ENCODE results near the gene ZNRF4.
A peak's percentile ranks its signal among the peaks of the same experiment; 100 is the strongest.
"Not testable (repeated sequence)": the region's sequence is repeated elsewhere in the genome, so short reads cannot be mapped to it uniquely, and the experiment has no call there.

ZNRF4 gene, protein sequence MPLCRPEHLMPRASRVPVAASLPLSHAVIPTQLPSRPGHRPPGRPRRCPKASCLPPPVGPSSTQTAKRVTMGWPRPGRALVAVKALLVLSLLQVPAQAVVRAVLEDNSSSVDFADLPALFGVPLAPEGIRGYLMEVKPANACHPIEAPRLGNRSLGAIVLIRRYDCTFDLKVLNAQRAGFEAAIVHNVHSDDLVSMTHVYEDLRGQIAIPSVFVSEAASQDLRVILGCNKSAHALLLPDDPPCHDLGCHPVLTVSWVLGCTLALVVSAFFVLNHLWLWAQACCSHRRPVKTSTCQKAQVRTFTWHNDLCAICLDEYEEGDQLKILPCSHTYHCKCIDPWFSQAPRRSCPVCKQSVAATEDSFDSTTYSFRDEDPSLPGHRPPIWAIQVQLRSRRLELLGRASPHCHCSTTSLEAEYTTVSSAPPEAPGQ

DNA sequence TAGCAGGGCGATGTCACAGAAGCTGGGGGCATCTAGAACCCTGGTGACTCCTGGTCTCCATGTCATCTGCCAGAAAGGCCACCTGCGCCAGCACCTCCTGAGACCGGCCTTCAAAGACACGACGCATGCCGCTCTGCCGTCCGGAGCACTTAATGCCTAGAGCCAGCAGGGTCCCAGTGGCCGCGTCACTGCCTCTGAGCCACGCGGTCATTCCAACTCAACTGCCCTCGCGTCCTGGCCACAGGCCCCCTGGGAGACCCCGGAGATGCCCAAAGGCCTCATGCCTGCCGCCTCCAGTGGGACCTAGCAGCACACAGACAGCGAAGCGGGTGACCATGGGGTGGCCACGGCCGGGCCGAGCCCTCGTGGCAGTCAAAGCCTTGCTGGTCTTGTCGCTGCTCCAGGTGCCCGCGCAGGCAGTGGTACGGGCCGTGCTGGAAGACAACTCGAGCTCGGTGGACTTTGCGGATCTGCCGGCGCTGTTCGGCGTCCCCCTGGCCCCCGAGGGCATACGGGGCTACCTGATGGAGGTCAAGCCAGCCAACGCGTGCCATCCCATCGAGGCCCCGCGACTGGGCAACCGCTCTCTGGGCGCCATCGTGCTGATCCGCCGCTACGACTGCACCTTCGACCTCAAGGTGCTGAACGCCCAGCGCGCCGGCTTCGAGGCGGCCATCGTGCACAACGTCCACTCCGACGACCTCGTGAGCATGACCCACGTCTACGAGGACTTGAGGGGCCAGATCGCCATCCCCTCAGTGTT, at the start of gene ZNRF4:
Gene ZNRF4 (plus strand): TSS at position 51 of the 763 bp plus-strand sequence. CDS start 75 bp downstream, at position 126.
- no peak for DNase-seq

DNA sequence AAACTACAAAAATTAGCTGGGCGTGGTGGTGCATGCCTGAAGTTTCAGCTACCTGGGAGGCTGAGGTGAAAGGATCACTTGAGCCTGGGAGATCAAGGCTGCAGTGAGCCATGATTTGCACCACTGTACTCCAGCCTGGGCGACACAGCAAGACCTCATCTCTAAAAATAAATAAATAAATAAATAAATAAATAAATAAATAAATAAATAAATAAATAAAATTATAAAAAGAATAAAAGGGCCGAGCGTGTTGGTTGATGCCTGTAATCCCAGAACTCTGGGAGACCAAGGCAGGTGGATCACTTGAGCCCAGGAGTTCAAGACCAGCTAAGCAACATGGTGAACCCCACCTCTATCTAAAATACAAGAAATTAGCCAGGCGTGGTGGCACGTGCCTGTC, 49.0 kb upstream of the ZNRF4 start:
- not testable (repeated sequence) for DNase-seq

DNA sequence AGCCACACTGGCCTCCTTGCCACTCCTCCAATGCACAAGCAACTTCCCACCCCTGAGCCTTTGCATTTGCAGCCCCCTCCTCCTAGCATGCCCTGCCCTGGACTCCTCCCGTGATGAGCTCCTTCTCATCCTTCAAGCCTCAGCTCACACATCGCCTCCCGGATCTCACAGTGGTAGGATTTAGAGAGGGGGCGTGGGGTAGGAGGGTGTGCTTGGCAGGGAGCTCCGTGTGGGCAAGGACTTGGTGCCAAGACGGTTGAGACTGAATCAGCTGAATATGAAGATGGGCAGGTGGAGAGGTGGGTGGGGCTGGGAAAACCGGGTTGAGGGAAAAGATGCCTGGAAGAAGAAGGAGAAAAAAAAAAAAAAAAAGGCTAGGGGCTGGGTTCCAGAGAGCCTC, 48.4 kb upstream of the ZNRF4 start:
- no peak for DNase-seq

DNA sequence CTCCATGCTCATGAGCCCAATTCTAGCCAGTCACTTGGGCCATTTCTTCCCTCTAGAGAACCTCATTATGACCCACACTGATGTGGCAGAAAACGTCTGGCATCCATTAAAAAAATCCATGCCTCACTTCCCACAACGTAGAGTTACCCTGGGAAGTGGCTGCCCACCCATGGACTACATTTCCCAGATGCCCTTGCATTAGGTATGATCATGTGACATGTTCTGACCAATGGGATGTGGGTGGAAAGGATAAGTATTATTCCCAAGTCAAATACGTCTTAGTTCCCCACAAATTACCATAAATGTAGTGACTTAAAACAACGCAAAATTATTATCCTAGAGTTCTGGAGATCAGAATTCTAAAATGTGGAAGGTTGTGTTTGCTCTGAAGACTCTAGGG, 47.9 kb upstream of the ZNRF4 start:
- DNase-seq: no peak

DNA sequence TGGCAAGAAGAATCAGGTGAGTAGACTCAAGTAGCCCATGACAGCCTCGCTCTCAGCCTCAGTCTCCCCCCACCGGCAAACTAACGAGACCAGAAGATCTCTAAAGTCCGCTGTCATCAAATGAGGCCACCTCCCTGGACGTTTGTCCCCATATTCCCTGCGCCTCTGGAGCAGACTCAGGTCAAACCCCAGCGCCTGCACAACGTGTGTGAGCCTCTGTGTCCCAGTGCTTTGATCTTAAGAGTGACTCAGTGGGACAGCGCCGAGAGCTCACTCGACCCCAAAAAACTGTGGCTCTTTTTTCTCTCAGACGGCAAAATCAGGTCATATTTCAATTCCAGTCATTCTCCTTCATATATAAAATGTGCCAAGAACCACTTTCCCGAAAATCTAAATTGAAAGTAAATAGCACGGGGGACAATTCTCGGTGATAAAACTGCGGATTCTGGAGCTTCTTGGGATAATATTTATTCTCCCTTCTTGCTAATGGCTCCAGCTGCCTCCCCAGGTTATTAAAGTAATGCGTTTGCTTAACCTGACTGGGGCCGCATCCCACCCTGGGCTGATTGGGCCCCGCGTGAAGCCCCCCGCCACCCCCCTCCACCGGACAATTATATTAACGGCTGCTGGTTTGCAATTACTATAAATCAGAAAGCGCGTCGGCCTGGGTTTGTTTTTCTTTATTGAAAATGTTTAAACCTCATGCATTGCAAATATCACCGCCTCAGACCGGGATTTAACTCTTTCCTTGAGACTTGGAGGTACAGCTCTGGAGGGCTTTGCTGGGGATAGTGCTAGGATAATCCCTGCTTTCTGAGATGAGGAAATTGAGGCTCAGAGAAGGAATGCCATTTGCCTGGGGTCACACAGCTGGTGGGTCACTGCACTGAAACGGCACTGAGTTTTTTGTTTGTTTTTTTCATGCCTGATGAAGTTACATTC, 37.5 kb upstream of the ZNRF4 start:
- DNase-seq: no peak

DNA sequence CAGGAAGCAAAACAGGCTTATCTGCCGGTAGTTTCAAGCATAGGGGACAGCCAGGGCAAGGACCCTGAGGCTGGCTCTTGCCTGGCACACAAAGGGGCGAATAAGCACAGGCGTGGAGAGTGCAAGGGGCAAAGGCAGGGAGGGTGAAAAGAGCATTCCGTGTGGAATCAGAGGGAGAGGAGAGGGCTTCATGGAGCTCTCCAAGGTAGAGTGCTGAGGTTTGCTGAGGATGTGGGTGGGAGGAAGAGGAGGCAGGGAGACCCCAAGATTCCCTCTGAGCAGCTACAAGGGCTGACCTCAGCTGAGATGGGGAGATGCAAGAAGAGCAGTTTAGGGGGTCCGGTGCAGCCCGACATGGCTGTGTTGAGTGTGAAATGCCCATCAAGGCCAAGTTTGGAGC, 36.5 kb upstream of the ZNRF4 start:
- DNase-seq: no peak

DNA sequence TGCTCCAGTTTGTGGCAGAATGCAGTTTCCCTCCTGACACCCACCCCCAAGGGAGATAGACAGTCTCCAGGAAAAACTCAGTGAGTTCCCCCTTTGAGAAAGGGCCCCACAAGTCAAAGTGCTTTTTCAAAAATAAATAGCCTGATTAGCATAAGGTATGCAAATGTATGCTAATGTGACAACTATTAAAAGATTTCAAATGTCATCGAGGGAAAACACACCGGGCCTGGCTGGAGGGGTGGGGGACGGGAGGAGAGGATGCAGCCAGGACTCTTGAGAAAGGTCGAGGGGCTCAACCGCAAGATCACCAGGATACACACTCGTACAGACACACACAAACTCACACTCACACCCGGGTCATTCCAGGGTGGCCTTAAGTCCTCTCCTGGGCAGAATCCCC, 34.3 kb upstream of the ZNRF4 start:
- no peak for DNase-seq

DNA sequence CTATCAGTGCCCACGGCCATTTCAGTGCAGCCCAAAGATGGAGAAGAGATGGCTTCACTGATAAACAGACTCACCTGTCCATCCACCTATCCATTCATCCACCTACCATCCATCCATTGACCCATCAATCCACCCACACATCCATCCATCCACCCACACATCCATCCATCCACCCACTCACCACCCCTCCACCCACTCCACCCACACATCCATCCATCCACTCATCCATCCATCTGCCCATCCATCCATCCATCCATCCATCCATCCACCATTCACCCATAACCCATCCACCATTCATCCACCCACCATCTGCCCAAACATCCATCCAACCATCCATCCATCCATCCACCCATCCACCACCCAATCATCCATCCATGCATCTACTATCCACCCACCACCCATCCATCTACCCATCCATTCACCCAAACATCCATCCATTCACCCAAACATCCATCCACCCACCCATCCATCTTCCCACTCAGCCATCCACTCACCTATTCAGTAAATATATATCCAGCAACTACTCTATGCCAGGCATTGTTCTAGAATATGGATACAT, 31.6 kb upstream of the ZNRF4 start:
- no peak for DNase-seq

DNA sequence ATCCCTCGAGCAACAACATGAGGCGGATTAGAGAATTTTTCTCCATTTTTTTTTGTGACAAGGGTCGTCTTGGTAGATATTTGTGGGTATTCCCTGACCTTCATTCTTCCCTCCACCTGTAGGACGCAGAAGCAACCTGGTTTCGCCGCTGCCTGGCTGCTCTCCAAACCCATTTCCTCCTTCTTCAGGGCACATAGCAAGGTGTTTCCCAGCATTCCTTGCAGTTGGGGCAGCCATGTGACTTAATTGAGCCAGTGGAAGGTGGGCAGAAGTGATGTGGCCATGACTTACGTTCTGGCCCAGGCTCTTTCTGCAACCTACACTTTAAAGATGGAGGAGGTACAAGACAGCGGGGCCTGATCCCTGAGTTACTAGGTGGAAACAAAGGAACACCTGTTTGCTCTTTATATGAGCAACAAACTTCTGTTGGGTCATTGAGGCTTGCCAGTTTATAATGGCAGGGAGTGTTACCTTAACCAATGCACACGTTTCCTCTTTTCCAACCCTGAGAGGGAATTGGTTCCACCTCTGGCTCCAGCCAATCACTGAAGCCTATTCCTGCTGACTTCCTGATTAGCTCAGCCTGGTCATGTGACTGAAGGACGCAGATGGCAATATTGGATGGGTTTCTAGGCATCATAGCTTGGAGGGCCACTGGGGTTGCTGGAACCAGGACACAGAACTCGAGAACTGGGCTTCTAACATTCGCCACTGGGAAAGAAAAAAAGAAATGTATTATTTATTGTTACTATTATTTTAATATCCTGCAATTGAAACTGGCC, 30.8 kb upstream of the ZNRF4 start:
- no peak for DNase-seq

DNA sequence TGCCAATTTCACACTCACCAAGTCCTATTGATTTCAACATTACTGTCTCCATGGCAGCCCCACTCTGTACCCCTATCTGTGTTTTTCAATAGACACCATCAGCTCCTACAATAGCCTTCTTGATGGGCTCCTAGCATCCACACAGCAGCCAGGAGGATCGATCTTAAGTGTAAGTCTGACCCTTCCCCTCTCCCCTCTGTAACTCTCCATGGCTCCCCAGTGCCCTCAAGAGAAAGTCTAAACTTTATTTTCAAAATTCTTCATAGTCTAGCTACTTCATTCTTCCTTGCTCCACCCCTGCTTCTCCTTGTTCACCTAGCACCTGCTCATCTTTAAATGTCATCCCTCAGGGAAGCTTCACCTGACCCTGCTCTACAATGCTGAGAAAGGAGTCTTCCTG, 30.0 kb upstream of the ZNRF4 start:
- DNase-seq: no peak

DNA sequence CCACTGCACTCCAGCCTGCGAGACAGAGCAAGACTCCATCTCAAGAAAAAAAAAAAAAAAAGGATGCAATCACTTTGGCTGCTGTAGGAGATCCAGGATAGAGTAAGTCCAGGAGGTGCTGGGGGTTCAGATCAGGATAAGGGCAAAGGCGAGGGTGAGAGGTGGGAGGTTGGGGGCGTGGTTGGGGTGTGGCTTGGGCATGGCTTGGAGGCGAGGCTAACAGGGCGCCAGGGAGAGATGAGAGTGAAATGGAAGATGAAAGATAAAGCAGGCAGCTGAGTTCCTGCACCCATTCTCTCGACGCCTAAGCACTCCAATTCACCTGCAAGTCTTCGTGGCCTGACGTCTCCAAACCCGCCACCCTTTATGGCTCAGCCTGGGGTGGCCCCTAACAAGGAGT, 25.0 kb upstream of the ZNRF4 start:
- DNase-seq: no peak

DNA sequence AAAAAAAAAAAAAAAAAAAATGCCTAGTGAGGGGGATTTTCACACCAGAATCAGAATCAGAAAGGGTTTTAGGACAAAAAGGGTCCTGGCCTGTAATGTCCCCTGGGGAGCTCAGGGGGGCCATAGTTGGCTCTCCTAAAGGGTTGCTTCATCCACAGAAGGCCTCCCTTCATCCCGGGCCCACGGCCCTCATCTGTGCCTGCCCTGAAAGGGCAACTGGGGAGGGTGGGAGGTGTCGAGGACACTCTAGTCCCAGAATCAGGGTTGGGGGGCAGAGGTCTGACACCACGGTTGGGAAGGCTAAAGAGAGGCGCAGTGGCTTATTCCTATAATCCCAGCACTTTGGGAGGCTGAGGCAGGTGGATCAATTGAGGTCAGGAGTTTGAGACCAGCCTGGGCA, 22.5 kb upstream of the ZNRF4 start:
- no peak for DNase-seq

DNA sequence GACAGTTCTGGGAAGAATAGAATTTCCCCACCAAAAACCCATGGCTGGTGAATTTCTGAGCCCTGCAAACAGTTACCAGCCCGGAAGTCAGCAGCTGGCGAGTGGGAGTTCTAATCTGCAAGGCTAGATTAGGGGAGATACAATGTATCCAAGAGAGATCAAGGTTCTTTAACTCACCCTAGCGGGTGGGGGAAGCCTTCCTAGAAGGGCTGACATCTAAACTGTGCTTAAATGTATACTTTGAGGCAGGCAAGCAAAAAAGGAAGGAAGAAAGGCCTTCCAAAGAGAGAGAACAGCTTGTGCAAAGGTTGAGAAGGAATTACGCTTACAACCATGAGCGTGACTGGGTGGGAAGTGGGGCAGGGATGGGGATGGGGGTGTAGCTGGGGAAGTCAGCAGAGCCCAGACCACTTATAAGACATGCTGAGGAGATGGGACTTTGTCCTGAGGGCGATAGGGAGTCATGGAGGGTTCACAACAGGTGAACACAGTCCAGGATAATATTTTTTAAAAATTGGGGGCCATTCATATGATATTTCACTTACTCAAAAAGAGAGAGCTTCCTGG, 20.8 kb upstream of the ZNRF4 start:
- no peak for DNase-seq

DNA sequence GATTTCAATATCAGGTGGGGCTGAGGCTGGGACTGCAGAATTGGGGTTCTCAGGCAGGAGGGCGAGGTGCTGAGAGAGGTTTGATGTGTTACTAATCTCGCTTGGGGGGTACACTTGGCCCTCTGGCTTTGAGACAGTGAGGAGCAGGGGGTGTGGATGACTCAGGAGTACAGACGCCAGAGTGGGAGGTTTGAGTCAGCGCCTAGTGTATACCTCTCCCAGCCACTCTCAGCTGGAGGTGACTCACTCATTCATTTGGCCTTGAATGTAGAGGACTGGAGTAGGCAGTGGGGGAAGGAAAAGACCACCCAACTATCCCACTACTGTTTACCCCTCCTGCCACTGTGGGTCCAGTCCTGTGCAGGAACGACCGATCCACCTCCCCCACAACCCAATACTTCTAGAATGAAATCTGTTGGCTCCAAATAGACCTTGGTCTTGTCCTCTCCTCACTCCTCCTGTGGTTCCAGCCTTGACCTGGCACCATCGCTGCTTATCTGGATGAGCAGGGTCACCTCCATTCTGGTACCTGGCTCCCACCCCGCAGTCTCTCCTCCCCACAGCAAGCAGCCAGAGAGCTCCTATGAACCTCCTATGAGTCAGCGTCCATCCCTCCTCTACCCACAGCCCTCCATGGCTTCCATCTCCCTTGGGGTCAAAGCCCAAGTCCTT, 20.1 kb upstream of the ZNRF4 start:
- peak; percentile 76 for DNase-seq

DNA sequence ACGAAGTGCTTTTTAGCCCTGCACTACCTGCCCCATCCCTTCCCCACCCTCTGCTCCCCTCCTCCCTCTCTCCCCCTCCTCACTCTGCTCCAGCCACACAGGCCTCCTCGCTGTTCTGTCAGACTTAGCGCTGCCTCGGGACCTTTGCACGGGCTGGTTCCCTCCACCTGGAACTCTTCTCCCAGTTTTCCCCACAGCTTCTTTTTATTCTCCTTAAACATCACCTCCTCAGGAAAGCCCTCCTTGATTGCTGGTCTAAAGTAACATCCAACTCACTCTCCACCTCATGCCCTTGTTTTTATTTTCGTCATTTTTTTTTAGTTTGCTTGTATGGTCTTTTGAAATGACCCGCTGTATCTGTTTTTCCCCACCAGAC, 19.6 kb upstream of the ZNRF4 start:
- no peak for DNase-seq

DNA sequence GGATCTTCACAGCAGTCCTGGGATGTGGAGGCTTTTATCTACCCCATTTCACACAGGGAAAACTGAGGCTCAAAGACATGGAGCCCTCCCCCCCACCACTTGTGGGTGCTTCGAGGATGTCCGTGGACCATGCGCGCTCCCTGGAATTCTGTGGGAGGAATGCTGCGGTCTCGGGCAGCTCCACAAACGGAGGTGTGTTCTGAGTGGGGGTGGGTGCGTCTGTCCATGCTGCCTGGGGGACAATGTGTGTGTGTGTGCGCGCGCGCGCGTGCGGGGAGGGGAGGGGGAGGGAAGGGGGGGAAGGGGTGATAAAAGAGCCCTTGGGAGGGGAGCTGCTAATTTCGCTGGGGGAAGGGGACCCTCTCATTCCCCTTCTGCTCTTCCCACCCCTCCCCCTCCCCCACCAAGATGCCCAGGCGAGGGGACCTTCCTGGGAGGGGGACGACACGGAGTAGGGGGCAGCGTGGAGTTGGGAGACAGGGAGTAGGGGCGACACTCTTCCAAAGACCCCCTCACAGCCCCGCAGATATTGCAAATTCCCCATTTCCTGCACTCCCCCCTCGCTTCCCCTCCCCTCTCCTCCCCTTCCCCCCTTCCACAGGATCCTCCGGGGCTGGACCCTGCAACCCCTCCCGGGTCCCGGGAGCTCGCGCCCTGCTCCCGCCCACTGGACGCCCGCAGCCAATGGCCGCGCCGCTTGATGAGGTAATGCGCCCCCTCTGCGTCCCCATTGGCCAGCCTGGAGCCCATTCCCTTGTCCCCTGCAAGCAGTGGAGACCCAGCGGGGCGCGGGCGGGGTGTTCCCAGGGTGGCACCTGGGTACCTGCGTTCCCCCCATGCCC, 18.9 kb upstream of the ZNRF4 start:
- DNase-seq: no peak

DNA sequence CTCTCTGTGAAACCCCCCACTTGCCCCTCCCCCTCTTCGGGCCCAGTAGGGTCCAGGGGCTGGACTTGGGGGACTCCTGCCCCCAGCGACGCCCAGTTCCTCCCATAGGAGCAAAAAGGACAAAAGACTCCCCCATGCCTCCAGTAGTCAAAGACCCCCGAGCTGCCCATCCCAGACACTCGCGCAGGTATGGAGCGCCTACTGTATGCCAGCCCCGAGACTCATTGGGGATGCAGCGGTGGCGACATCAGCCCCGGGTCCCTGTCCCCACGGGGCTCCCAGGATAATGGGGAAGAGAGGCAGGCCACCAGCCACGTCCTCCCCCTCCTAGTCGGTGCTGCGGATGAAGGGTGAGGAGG, 18.3 kb upstream of the ZNRF4 start:
- DNase-seq: no peak

DNA sequence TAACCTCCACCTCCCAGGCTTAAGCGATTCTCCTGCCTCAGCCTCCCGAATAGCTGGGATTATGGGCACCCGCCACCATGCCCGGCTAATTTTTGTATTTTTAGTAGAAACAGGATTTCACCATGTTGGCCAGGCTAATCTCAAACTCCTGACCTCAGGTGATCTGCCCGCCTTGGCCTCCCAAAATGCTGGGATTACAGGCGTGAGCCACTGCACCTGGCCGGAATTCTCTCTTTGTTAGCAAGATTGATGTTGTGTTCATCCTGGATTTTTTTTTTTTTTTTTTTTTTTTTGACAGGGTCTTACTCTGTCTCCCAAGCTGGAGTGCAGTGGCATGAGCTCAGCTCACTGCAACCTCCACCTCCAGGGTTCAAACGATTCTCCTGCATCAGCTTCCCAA, 16.5 kb upstream of the ZNRF4 start:
- DNase-seq: not testable (repeated sequence)

DNA sequence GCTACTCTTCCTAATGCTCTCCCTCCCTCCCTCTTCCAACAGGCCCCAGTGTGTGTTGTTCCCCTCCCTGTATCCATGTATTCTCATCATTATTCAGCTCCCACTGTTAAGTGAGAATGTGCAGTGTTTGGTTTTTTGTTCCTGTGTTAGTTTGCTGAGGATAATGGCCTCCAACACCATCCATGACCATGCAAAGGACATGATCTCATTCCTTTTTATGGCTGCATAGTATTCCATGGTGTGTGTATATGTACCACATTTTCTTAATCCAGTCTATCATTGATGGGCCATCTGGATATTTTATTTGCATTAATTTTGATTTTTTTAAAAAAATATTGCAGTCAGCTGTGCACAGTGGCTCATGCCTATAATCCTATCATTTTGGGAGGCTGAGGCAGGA, 15.8 kb upstream of the ZNRF4 start:
- no peak for DNase-seq

DNA sequence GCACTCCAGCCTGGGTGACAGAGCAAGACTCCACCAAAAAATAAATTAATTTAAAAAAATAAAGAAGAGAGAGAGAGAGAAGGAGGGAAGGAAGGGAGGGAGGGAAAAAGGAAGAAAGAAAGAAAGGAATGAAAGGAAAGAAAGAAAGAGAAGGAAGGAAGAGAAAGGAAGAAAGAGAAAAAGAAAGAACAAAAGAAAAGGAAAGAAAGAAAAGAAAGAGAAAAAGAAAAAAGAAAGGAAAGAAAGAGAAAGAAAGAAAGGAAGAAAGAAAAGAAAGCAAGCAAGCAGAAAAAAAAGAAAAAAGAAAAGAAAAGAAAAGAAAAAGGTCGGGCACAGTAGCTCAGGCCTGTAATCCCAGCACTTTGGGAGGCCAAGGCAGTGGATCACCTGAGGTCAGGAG, 14.9 kb upstream of the ZNRF4 start:
- no peak for DNase-seq

All from stimulated activated CD8-positive, alpha-beta memory T cell treated with anti-CD3 and anti-CD28 coated beads, Interleukin-4, amount 100 ng/mL, for 48 hours (primary cell).